ENCODE results near the gene RNF144B. TPM values are rescaled to one million over a fixed set of nuclear protein-coding genes. Genes with fewer than 3 reads are reported as not detected.
"Not testable (repeated sequence)": the region's sequence is repeated elsewhere in the genome, so short reads cannot be mapped to it uniquely, and the experiment has no call there.

Gene RNF144B
- total RNA-seq, 1 donor from 2014 or later = 13.9 TPM

- DNase-seq (ENCODE audit: low read depth in 2 of 2) = no peak
Measured at GRCh38 chr6:18406955-18407749, 20.0 kb downstream of the RNF144B start.

- DNase-seq (ENCODE audit: low read depth in 2 of 2) = not testable (repeated sequence)
Measured at GRCh38 chr6:18409602-18410001, 22.5 kb downstream of the RNF144B start.

GRCh38 chr6:18410412-18410811 is 23.3 kb downstream of the RNF144B start:
- DNase-seq (ENCODE audit: low read depth in 2 of 2) = no peak

- no peak for DNase-seq (ENCODE audit: low read depth in 2 of 2)
Measured at GRCh38 chr6:18412068-18412467, 24.9 kb downstream of the RNF144B start.

- DNase-seq (ENCODE audit: low read depth in 2 of 2) = no peak
Measured at GRCh38 chr6:18412644-18413043, 25.5 kb downstream of the RNF144B start.

- DNase-seq (ENCODE audit: low read depth in 2 of 2) = no peak
Measured at GRCh38 chr6:18413381-18413780, 26.2 kb downstream of the RNF144B start.

- no peak for DNase-seq (ENCODE audit: low read depth in 2 of 2)
Measured at GRCh38 chr6:18414116-18414515, 27.0 kb downstream of the RNF144B start.

- DNase-seq (ENCODE audit: low read depth in 2 of 2) = no peak
Measured at GRCh38 chr6:18415207-18415606, 28.1 kb downstream of the RNF144B start.

GRCh38 chr6:18415671-18416340 is 28.7 kb downstream of the RNF144B start:
- peak in 1 of 2 donors; percentile 25 for DNase-seq (ENCODE audit: low read depth in 2 of 2)

GRCh38 chr6:18416341-18416679 is 29.2 kb downstream of the RNF144B start:
- DNase-seq (ENCODE audit: low read depth in 2 of 2) = no peak

GRCh38 chr6:18420328-18420727 is 33.2 kb downstream of the RNF144B start:
- DNase-seq (ENCODE audit: low read depth in 2 of 2) = no peak

- no peak for DNase-seq (ENCODE audit: low read depth in 2 of 2)
Measured at GRCh38 chr6:18422136-18422535, 35.0 kb downstream of the RNF144B start.

GRCh38 chr6:18423426-18423825 is 36.3 kb downstream of the RNF144B start:
- DNase-seq (ENCODE audit: low read depth in 2 of 2) = no peak

GRCh38 chr6:18424201-18424600 is 37.1 kb downstream of the RNF144B start:
- no peak for DNase-seq (ENCODE audit: low read depth in 2 of 2)

- DNase-seq (ENCODE audit: low read depth in 2 of 2) = no peak
Measured at GRCh38 chr6:18425218-18425617, 38.1 kb downstream of the RNF144B start.

- DNase-seq (ENCODE audit: low read depth in 2 of 2) = no peak
Measured at GRCh38 chr6:18427296-18427695, 40.1 kb downstream of the RNF144B start.

GRCh38 chr6:18429655-18430297 is 42.6 kb downstream of the RNF144B start:
- DNase-seq (ENCODE audit: low read depth in 2 of 2) = no peak

GRCh38 chr6:18431581-18431980 is 44.4 kb downstream of the RNF144B start:
- no peak for DNase-seq (ENCODE audit: low read depth in 2 of 2)

- DNase-seq (ENCODE audit: low read depth in 2 of 2) = peak; percentile 3 to 52
Measured at GRCh38 chr6:18432180-18432579, 45.0 kb downstream of the RNF144B start.

- no peak for DNase-seq (ENCODE audit: low read depth in 2 of 2)
Measured at GRCh38 chr6:18432619-18433018, 45.5 kb downstream of the RNF144B start.

GRCh38 chr6:18433059-18433458 is 45.9 kb downstream of the RNF144B start:
- DNase-seq (ENCODE audit: low read depth in 2 of 2) = no peak

GRCh38 chr6:18436341-18436740 is 49.2 kb downstream of the RNF144B start:
- no peak for DNase-seq (ENCODE audit: low read depth in 2 of 2)

GRCh38 chr6:18439581-18439980 is 52.4 kb downstream of the RNF144B start:
- DNase-seq (ENCODE audit: low read depth in 2 of 2) = peak in 1 of 2 donors; percentile 7

All from dermis microvascular lymphatic vessel endothelial cell (primary cell).